ENCODE results near the gene TLR9.
"Not testable (repeated sequence)": the region's sequence is repeated elsewhere in the genome, so short reads cannot be mapped to it uniquely, and the experiment has no call there.

TLR9 gene, protein sequence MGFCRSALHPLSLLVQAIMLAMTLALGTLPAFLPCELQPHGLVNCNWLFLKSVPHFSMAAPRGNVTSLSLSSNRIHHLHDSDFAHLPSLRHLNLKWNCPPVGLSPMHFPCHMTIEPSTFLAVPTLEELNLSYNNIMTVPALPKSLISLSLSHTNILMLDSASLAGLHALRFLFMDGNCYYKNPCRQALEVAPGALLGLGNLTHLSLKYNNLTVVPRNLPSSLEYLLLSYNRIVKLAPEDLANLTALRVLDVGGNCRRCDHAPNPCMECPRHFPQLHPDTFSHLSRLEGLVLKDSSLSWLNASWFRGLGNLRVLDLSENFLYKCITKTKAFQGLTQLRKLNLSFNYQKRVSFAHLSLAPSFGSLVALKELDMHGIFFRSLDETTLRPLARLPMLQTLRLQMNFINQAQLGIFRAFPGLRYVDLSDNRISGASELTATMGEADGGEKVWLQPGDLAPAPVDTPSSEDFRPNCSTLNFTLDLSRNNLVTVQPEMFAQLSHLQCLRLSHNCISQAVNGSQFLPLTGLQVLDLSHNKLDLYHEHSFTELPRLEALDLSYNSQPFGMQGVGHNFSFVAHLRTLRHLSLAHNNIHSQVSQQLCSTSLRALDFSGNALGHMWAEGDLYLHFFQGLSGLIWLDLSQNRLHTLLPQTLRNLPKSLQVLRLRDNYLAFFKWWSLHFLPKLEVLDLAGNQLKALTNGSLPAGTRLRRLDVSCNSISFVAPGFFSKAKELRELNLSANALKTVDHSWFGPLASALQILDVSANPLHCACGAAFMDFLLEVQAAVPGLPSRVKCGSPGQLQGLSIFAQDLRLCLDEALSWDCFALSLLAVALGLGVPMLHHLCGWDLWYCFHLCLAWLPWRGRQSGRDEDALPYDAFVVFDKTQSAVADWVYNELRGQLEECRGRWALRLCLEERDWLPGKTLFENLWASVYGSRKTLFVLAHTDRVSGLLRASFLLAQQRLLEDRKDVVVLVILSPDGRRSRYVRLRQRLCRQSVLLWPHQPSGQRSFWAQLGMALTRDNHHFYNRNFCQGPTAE

DNA sequence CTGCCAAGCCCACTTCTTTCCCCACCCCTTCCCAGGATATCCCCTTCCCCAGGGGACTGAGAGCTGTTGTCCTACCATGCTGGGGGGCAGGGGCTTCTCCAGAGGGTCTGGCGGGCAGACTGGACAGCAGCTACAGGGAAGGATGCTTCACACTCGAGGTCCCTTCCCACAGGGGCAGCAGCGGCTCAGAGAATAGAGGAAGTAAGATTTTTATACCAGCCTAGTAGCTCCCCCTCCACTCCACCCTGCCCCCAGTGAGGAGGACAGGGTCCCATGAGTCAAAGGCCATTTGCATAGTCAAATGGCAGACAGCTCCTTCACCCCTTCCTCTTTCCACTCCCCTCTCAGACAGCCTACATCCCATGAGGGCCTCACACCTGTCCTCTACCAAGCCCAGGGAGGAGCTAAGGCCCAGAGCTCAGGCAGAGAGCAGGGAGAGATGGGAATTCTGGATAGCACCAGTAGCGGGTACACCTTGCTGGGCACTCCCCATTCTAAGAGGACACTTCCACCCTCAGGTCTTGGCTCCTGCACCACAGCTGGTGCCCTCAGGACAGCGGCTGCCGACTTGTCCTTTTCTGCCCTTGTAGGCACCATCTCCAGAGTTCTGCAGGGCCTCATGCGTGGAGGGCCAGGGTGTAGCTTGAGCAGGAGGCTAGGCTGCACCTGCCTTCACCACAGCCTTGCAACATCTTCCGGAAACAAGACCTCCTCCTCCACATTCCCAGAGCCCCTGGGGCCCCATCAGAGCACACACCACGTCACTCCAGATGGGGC lies at the start of gene TLR9:
TLR9 (minus strand) TSS at position 194 of the 777 bp plus-strand sequence; CDS start at position 78, 116 bp downstream.
- DNase-seq (ENCODE audit: low read depth in 2 of 2), result no peak

DNA sequence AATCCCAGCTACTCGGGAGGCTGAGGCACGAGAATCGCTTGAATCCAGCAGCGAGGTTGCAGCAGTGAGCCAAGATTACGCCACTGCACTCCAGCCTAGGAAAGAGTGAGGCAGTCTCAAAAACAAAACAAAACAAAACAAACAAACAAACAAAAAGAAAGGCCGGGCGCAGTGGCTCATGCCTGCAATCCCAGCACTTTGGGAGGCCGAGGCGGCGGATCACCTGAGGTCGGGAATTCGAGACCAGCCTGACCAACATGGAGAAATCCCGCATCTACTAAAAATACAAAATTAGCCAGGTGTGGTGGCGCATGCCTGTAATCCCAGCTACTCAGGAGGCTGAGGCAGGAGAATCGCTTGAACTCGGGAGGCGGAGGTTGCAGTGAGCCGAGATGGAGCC lies 49.3 kb upstream of the TLR9 start:
- DNase-seq (ENCODE audit: low read depth in 2 of 2), result not testable (repeated sequence)

DNA sequence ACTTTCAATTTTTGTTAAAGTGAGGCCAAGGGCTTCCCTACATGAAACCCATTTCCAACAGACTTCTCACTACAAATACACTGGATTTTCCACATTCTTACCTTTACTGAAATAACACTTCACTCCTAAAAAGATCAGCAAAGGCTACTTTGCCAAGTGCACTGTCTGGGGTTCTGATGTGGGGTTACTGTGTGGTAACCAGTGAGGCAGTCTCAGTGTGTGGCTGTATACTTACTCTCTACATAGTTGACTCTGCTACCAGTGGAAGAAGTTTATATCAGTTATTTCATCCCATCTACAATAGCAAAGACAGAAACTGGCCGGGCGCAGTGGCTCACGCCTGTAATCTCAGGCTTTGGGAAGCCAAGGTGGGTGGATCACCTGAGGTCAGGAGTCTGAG lies 47.4 kb upstream of the TLR9 start:
- DNase-seq (ENCODE audit: low read depth in 2 of 2), result no peak

DNA sequence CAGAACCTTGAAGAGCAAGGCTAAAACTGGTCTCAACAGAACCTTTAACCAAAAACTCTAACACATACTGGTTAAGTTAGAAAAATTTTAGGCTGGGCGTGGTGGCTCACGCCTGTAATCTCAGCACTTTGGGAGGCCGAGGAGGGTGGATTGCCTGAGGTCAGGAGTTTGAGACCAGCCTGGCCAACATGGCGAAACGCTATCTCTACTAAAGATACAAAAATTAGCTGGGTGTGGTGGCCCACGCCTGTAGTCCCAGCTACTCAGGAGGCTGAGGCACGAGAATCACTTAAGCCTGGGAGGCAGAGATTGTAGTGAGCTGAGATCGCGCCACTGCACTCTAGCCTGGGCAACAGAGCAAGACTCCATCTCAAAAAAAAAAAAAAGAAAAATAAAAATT lies 46.7 kb upstream of the TLR9 start:
- not testable (repeated sequence) for DNase-seq (ENCODE audit: low read depth in 2 of 2)

DNA sequence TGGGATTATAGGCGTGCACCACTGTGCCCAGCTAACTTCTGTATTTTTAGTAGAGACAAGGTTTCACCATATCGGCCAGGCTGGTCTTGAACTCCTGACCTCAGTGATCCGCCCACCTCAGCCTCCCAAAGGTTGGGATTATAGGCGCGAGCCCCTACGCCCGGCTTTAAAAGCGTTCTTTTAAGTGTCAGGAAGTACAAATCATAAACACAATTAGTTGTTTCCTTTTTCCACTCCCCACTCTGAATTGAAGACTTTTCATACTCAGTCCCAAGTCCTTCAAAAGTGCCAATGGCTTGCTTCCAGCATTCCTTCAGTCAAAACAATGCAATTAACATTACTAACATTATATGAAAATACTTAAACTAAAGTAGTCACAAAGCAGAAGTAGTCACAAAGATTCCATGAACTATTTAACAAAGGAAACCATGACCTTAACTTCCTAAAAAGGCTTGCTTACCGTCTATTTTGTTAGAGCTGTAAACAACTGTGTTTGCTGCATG lies 44.9 kb upstream of the TLR9 start:
- DNase-seq (ENCODE audit: low read depth in 2 of 2), result no peak

DNA sequence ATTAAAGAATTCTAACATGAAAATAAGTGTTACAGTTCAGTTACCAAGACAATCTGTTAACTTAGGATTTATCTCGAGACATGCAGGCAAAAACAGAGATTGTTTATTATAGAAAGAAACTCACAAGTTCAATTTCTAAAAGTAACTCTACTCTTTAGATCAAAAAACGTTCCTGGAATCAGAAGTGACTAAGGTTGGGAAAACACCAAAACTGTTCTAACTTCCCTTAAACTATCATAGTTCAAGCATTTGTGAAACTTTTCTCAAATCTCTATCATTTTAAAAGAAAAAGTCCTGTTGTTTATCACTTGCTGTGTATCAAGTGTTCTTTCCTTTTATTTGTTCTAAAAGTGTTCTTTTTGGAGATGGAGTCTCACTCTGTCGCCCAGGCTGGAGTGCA lies 44.3 kb upstream of the TLR9 start:
- DNase-seq (ENCODE audit: low read depth in 2 of 2), result no peak

DNA sequence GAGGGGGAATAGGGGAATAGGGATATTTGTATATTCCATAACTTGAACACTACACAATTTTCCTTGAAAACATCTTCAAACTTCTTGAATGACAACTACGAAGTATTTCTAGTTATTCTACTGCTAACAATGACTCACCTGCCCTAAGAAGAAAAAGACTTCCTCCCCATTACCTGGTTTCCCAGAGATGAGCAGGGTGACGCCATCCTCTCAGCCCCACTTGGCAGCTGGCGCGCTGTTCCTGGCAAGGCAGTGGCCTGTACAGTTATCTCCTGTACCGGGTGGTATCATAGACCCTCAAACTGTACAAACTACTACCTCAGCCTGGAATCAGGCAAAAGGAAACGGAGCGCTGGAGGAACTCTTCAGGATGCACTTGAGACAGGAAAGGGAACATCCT lies 42.6 kb upstream of the TLR9 start:
- no peak for DNase-seq (ENCODE audit: low read depth in 2 of 2)

DNA sequence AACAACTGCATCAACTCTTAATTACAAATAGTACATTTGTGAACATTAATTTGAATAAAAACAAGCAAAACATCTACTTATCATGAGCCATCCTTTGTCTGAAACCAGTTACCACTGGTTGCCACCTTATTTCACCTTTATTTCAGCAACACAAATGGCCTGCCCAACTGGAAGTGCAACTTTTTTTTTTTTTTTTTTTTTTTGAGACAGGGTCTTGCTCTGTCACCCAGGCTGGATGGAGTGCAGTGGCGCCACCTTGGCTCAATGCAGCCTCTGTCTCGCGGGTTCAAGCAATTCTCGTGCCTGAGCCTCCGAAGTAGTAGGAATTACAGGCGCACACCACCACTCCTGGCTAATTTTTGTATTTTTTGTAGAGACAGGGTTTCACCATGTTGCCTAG lies 39.9 kb upstream of the TLR9 start:
- DNase-seq (ENCODE audit: low read depth in 2 of 2), result no peak

DNA sequence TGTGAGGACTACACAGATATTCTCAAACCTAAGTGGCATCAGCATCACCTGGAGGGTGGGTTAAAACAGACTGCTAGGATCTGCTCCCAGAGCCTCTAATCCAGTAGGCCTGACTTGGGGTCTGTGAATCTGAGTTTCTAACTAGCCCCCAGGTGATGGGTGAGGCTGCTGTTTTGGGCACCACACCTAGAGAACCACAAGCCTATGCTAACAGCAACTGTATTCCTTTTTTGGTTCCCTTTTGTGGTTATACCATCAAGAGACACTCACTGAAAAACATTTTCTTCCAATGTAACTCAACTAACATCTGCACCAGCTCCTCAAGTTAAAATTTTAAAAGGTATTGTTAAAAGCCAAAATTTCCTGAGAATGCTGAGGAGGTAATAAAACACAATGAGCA lies 37.0 kb upstream of the TLR9 start:
- DNase-seq (ENCODE audit: low read depth in 2 of 2), result no peak

DNA sequence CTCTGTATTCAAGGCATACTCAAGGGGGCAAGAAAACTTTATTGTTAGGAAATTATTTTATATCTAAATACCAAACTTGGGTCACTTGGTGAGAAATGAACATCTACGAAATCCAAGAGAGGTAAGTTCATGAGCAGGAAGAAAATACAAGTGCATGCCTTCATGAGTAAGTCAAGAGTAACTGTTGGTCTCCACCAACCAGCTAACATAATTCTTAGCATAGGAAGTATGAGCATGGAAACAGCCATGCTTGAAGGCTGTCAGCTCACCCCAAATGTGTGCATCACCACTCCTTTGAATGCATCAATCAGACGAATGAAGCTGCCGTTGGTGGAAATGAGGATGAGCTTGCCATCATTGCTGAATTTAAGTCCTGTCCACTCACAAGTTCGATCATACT lies 34.0 kb upstream of the TLR9 start:
- DNase-seq (ENCODE audit: low read depth in 2 of 2), result no peak

DNA sequence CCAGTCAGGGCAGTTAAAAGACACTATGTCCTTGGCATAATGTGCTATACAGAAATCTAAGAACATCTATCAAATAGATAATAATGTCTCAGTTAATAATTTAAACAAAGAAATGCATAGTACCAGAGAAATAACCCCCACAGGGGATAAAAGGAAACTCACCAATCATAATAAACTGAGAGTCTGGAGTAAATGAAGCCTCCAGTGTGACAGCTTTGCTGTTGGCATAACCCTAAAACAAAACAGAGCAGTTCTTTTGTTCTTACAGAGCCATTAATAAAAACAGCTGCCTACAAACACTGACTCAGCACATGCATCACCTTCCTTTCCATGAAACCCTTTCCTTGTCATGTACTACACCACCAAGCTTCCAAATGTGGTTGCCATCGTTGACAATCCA lies 33.6 kb upstream of the TLR9 start:
- DNase-seq (ENCODE audit: low read depth in 2 of 2), result no peak

DNA sequence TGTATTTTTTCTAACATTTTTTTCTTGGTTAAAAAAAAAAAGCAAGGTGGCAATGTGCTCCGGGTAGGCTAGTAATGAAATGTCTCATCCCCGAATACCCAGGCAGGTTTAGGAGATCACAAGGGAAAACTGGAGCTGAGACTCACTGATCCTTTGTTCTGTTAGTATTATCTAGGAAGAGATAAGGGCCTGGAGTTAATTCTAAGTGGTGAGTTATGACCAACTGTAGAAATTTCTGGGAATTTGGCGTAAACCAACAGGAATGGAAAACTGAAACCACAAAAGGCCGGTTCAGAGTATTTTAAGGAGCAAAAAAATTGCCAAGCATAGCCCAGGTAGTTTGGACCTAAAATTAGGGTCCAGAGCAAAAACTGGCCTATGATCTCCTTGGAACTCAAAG lies 32.5 kb upstream of the TLR9 start:
- DNase-seq (ENCODE audit: low read depth in 2 of 2), result no peak

DNA sequence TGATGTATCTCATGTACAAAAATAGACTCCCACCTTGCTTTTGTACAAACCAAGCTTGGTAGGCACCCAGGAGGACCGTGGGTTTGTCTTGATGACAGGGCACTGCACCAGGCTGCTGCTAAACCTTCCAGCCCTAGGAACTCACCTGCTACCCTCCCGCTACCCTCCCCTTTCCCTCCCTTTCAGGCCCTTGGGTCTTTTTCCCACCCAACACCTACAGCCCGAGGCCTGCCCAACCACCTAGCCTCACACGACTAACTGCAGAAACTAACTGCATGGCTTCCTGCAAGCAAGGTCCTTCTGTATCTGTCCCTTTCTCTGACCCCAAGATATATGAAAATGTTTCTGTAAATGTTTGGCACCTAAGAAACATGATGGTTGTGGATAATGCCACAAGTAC lies 31.2 kb upstream of the TLR9 start:
- no peak for DNase-seq (ENCODE audit: low read depth in 2 of 2)

DNA sequence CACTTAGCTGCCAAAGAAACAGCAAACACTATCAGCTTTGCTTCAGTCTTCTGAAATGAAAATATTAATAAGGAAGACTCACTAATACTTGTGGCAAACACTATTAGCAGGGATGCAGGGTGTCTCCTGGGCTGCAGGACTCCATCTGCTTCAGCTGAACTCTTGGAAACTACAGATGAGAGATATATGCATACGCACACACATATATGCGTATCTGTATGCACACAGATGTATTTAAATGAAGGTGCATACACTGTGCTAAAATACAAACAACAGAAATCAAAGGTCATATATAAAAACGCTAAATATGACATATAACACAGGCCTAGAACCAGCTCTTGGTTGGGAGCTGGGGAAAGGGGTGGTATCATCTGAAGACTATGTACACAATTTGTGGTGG lies 30.7 kb upstream of the TLR9 start:
- no peak for DNase-seq (ENCODE audit: low read depth in 2 of 2)

DNA sequence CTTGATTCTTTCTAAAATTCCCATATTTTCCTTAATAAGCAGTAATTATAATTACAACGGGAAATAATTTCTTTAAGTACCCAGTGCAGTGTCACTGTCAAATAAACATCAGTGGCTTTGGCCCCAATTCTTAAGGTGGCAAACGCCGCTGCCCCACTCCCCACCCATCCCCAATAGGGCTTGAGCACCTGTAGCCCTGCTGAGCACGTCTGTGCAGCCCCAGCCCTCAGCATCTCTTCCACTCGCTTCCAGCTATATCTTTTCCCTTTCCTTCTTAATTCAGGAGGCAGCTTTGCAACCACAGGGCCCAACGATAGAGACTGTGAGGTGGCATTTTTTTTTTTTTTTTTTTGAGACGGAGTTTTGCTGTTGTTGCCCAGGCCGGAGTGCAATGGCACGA lies 29.2 kb upstream of the TLR9 start:
- no peak for DNase-seq (ENCODE audit: low read depth in 2 of 2)

DNA sequence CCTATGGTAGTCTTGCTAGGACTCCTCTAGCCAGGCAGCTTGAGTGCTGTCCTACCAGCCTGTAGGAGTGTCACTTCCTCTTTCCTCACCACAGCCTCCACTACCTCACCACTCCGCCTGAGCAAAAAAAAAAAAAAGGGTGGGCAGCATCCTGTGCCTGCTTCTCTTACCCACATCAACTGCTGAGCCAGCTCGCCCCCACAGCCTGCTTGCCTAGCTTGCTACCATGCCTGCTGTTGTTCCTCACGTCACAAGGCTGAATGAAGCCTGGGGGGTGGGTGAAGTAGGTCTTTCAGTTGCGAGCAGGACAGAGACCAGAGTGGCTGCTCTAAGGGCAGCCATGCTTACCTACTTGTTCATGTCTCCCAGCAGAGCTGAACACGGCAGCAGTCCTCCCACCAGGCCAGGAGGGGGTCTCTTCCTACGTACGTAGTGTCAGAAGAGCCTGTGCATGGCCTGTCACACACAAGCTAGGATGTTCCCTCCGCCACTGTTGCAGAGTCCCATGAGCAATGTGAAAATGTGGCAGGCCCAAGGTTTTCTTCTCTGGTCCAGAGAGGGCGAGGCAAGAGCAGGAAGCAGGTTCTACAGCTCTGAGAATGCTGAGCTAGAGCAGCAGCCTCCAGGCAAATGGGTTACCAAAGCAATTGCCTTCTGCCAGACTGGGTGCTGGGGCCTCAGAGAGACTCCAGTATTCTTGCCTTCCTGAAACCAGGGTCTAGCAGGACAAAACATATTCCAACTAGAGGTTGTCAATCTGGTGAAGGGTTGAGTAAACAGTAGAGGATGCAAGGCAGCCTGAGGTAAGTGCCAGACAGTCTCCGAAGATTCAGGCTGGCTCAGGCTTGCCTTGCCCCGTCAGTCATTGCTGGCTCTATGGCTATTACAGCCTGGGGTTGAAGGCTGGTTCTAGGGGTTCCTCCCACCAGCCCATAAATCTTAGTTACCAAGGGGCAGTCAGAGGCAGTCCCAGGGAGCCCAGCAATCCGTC lies 28.2 kb upstream of the TLR9 start:
- DNase-seq (ENCODE audit: low read depth in 2 of 2), result peak; percentile 64 to 80

DNA sequence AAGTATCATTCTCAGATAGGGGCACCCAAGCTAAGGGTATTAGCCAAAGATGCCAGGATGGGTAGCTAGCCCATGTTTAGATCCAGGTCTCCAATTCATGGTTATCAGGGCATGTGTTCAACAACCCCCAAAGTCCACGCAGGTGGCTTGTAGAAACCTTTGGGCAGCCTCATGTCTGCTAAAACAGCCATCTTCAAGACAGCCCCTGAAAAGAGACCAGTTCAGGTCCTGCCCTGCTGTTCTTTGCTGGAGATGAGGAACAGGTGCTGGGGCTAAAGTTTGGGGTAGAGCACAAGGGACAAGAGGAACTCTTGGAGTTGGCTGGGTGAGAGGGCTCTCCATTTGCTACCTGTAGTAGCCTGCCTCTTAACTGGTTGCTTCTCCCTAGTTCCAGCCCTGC lies 24.7 kb upstream of the TLR9 start:
- DNase-seq (ENCODE audit: low read depth in 2 of 2), result no peak

DNA sequence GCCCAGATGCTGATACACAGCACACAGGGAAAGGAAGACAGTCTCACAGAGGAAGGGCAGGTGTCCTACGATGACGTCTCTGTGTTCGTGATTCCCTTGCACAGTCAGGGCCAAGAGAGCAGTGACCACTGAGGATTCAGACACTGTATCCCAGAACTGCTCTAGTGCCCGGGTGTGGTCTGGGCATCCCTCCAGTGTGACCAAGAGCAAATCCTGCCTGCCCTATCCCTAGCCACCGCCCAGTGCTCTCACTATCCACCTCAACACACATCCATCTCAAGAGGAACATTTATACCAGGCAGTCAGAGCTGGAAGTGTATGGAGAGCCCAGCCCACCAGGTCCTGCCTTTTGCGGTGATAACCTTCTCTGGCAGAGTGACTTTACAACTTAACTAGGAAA lies 24.2 kb upstream of the TLR9 start:
- DNase-seq (ENCODE audit: low read depth in 2 of 2), result no peak

DNA sequence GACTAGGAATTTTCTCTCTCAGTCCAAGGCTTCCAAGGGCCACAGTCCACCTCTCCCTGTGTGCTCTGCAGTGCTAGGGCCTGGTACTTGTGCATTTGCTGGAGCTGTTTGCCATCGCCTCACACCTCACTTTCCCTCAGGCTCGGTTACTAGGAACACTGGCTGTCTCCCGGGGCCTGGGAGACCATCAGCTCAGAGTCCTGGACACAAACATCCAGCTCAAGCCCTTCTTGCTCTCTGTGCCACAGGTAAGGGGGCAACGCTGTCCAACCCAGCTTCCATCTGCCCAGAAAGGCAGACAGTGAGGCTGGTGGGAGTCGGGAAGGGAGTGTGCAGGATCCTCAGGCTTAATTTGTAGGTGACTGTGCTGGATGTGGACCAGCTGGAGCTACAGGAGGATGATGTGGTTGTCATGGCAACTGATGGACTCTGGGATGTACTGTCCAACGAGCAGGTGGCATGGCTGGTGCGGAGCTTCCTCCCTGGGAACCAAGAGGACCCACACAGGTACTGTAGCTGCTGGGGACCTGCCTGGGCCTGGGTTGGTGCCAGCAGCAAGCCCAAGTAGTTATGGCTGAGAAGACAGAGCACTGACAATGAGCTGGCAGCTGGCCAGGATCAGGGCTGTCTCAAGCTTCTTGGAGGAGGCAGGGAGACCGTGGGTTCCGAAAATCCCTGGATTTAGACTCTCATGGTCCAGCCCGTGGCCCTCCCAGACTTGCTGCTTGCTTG lies 23.5 kb upstream of the TLR9 start:
- no peak for DNase-seq (ENCODE audit: low read depth in 2 of 2)

DNA sequence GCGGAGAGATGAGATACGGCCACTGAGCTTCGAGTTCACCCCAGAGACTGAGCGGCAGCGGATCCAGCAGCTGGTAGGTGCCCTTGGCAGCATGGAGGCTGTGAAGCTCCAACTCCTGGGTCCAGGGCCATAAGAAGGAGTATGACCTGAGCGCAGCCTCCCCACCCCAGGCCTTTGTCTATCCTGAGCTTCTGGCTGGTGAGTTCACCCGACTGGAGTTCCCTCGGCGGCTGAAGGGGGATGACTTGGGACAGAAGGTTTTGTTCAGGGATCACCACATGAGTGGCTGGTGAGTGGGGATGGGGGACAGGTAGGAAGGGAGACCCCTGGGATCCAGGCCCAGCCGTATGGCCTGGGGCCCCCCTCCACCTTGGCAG lies 22.7 kb upstream of the TLR9 start:
- no peak for DNase-seq (ENCODE audit: low read depth in 2 of 2)

All from stimulated activated CD4-positive, alpha-beta T cell treated with anti-CD3 and anti-CD28 coated beads, Interleukin-4, amount 100 ng/mL, for 48 hours (primary cell).